Calu3 (cell line): ENCODE data around the gene CDKAL1. TPM values are rescaled to one million over a fixed set of nuclear protein-coding genes. Genes with fewer than 3 reads are reported as not detected.
"Not testable (repeated sequence)": the region's sequence is repeated elsewhere in the genome, so short reads cannot be mapped to it uniquely, and the experiment has no call there.

ENCODE experiments used
- BruUV-seq: library from RNA; stranded (reverse); fragments of 400-500 nt; replicated peaks from 2 replicates; lab custom pipeline; 2021; lab: Mats Ljungman, UMichigan
- CTCF ChIA-PET: fragments of 300-600 bp; sonication (Branson Sonifier 250); formaldehyde crosslinking; loops from one replicate; lab custom pipeline; 2022; ENCODE audit warnings: antibody characterized with exemption; lab: Charles Lee
- DNase-seq: peaks from one replicate; pipeline ENCODE4 v3.0.0; 2022
- H3K27ac Mint-ChIP-seq: one replicate; pipeline ENCODE4 v1.8.0; 2022; ENCODE audit warnings: mixed read lengths; ENCODE audit not compliant: unreplicated experiment
- H3K27me3 Mint-ChIP-seq: one replicate; pipeline ENCODE4 v1.8.0; 2022; ENCODE audit warnings: mixed read lengths; ENCODE audit not compliant: unreplicated experiment
- H3K36me3 Mint-ChIP-seq: one replicate; pipeline ENCODE4 v1.8.0; 2022; ENCODE audit warnings: mild to moderate bottlenecking, moderate library complexity, mixed read lengths; ENCODE audit not compliant: insufficient read depth, unreplicated experiment
- H3K4me1 Mint-ChIP-seq: one replicate; pipeline ENCODE4 v1.8.0; 2022; ENCODE audit warnings: mild to moderate bottlenecking, low read depth, mixed read lengths; ENCODE audit not compliant: unreplicated experiment
- H3K4me3 Mint-ChIP-seq: one replicate; pipeline ENCODE4 v1.8.0; 2022; ENCODE audit warnings: mild to moderate bottlenecking, low read depth, moderate library complexity, mixed read lengths; ENCODE audit not compliant: unreplicated experiment
- H3K9me3 Mint-ChIP-seq: one replicate; pipeline ENCODE4 v1.8.0; 2022; ENCODE audit warnings: low read depth, mixed read lengths; ENCODE audit not compliant: unreplicated experiment
- CTCF ChIP-seq: fragments of 200-600 bp; IDR thresholded peaks from one replicate; pipeline ENCODE4 v1.8.0; 2022; ENCODE audit warnings: antibody characterized with exemption; ENCODE audit not compliant: unreplicated experiment
- intact Hi-C: fragments of 100-400 bp; cut with micrococcal nuclease; formaldehyde crosslinking; loops from one replicate; pipeline ENCODE4 v1.10.0; 2022; ENCODE audit not compliant: unreplicated experiment
- total RNA-seq: library from RNA; stranded (reverse); gene quantifications from 2 replicates; pipeline ENCODE4 v1.2.3, GENCODE V29; 2022

CDKAL1 gene
- total RNA-seq, 1 experiment from 2014 or later, result 39.6 TPM

- no peak for TF ChIP-seq CTCF
Measured at GRCh38 chr6:21053612-21054011, 519.4 kb downstream of the CDKAL1 start.

GRCh38 chr6:21055480-21055879 is 521.2 kb downstream of the CDKAL1 start:
- H3K9me3 Mint-ChIP-seq, H3K27me3 Mint-ChIP-seq, H3K27ac Mint-ChIP-seq, CTCF ChIA-PET, BruUV-seq, DNase-seq, intact Hi-C loops, H3K36me3 Mint-ChIP-seq, H3K4me3 Mint-ChIP-seq: not testable (repeated sequence)
- H3K4me1 Mint-ChIP-seq, result peaks cover 35% of the 10 kb centered on the region

More at GRCh38 chr6:21053612-21054011, 519.4 kb downstream of the CDKAL1 start:
- Mint-ChIP-seq H3K9me3 (peaks cover 2% of the 10 kb centered on the region), H3K4me3 (no peak overlapping the region), H3K36me3 (no peaks in the 10 kb centered on the region), H3K27ac (peak overlapping the region; percentile 63), H3K4me1 (peaks cover 35% of the 10 kb centered on the region), H3K27me3 (no peaks in the 10 kb centered on the region)
- intact Hi-C loops, result no loop called here
- CTCF ChIA-PET, result interaction anchor here (0.5 kb wide), 1 partner anchor 577 kb away, joined by 3 read pairs; no protein-coding TSS in a partner anchor
- BruUV-seq, result no TSS peak
- DNase-seq, result no peak

GRCh38 chr6:21061892-21062291 is 527.6 kb downstream of the CDKAL1 start:
- Mint-ChIP-seq H3K4me3 (no peak overlapping the region), H3K27ac (peak overlapping the region; percentile 14), H3K4me1 (peaks cover 30% of the 10 kb centered on the region), H3K36me3 (no peaks in the 10 kb centered on the region), H3K9me3 (peaks cover 3% of the 10 kb centered on the region), H3K27me3 (no peaks in the 10 kb centered on the region)
- no peak for TF ChIP-seq CTCF
- CTCF ChIA-PET, result interaction anchor here (0.8 kb wide), 1 partner anchor 18 kb away, joined by 3 read pairs; no protein-coding TSS in a partner anchor
- DNase-seq, result no peak
- intact Hi-C loops, result no loop called here
- no TSS peak for BruUV-seq

- no peak for DNase-seq
- peak overlapping the region; percentile 32 for H3K27ac Mint-ChIP-seq
- intact Hi-C loops, result no loop called here
- no peak overlapping the region for H3K4me3 Mint-ChIP-seq
- peaks cover 24% of the 10 kb centered on the region for H3K4me1 Mint-ChIP-seq
- CTCF ChIA-PET, result no interaction called here
- BruUV-seq, result no TSS peak
- peaks cover 2% of the 10 kb centered on the region for H3K9me3 Mint-ChIP-seq
- no peaks in the 10 kb centered on the region for H3K27me3 Mint-ChIP-seq
- no peaks in the 10 kb centered on the region for H3K36me3 Mint-ChIP-seq
- TF ChIP-seq CTCF, result no peak
Measured at GRCh38 chr6:21064756-21065340, 530.6 kb downstream of the CDKAL1 start.

- CTCF ChIA-PET, result interaction anchor here (0.6 kb wide), 1 partner anchor 297 kb away, joined by 3 read pairs; no protein-coding TSS in a partner anchor
- no peak for DNase-seq
Measured at GRCh38 chr6:21067521-21067920, 533.3 kb downstream of the CDKAL1 start.

More at GRCh38 chr6:21067521-21067920, 533.3 kb downstream of the CDKAL1 start:
- Mint-ChIP-seq H3K36me3 (no peaks in the 10 kb centered on the region), H3K27me3 (no peaks in the 10 kb centered on the region), H3K9me3 (no peaks in the 10 kb centered on the region), H3K4me3 (no peak overlapping the region), H3K4me1 (peaks cover 24% of the 10 kb centered on the region), H3K27ac (no peak overlapping the region)
- intact Hi-C loops, result no loop called here
- no peak for TF ChIP-seq CTCF
- BruUV-seq, result no TSS peak
